NCI-H82 treated with DMSO at 0.1 percent for 48 hours (cell line): ENCODE data around the gene PGM1.
A peak's percentile ranks its signal among the peaks of the same experiment; 100 is the strongest.

Experiments used
- DNase-seq: peaks from one replicate; lab custom pipeline; 2025; ENCODE audit not compliant: unreplicated experiment; lab: John Stamatoyannopoulos, UW

The PGM1 gene

GRCh38 chr1:63600248-63600647, 7.0 kb downstream of the PGM1 start:
- no peak for DNase-seq

- DNase-seq, result no peak
These were observed 7.8 kb downstream of the PGM1 start for GRCh38 chr1:63601061-63601460.

GRCh38 chr1:63601463-63601862, 8.3 kb downstream of the PGM1 start:
- no peak for DNase-seq

GRCh38 chr1:63601912-63602311, 8.7 kb downstream of the PGM1 start:
- DNase-seq, result no peak

- no peak for DNase-seq
These were observed 9.4 kb downstream of the PGM1 start for GRCh38 chr1:63602629-63603028.

GRCh38 chr1:63603810-63604209, 10.6 kb downstream of the PGM1 start:
- no peak for DNase-seq

GRCh38 chr1:63607322-63607721, 14.1 kb downstream of the PGM1 start:
- no peak for DNase-seq

- no peak for DNase-seq
These were observed 18.0 kb downstream of the PGM1 start for GRCh38 chr1:63611231-63611630.

- DNase-seq, result no peak
These were observed 19.4 kb downstream of the PGM1 start for GRCh38 chr1:63612564-63612963.

- DNase-seq, result no peak
These were observed 19.8 kb downstream of the PGM1 start for GRCh38 chr1:63612971-63613370.

GRCh38 chr1:63615768-63616420, 22.7 kb downstream of the PGM1 start:
- DNase-seq, result peak; percentile 58

GRCh38 chr1:63617450-63617849, 24.2 kb downstream of the PGM1 start:
- no peak for DNase-seq

GRCh38 chr1:63618011-63618410, 24.8 kb downstream of the PGM1 start:
- no peak for DNase-seq

- DNase-seq, result no peak
These were observed 26.3 kb downstream of the PGM1 start for GRCh38 chr1:63619558-63619957.

GRCh38 chr1:63620671-63621070, 27.5 kb downstream of the PGM1 start:
- peak; percentile 42 for DNase-seq

GRCh38 chr1:63621075-63621474, 27.9 kb downstream of the PGM1 start:
- DNase-seq, result no peak

GRCh38 chr1:63621698-63622097, 28.5 kb downstream of the PGM1 start:
- DNase-seq, result no peak

- DNase-seq, result no peak
These were observed 29.8 kb downstream of the PGM1 start for GRCh38 chr1:63622849-63623566.

- no peak for DNase-seq
These were observed 30.7 kb downstream of the PGM1 start for GRCh38 chr1:63623952-63624351.

- DNase-seq, result no peak
These were observed 31.7 kb downstream of the PGM1 start for GRCh38 chr1:63624911-63625310.

- no peak for DNase-seq
These were observed 33.0 kb downstream of the PGM1 start for GRCh38 chr1:63626222-63626621.

- no peak for DNase-seq
These were observed 35.4 kb downstream of the PGM1 start for GRCh38 chr1:63628607-63629006.

- DNase-seq, result no peak
These were observed 37.0 kb downstream of the PGM1 start for GRCh38 chr1:63630238-63630637.
